ENCODE data around the gene ITGA4. TPM values are rescaled to one million over a fixed set of nuclear protein-coding genes. Genes with fewer than 3 reads are reported as not detected.

ITGA4 gene
- total and polyA plus RNA-seq, 9 of the 15 experiments (the other 6 are each of a cell fraction or from before 2014, with no cell fraction given) = 0.06 to 0.81 (median 0.27) TPM

- Histone ChIP-seq H3K9me3 (replicated peaks; ENCODE audit: control insufficient read depth, insufficient read depth, low read depth, low read length) (no peaks in the 10 kb centered on the region; the same call in 1 of the 2 replicates), H3K79me2 (ENCODE audit: control insufficient read depth, insufficient read depth, low read length) (no peaks in the 10 kb centered on the region), H3K9ac (ENCODE audit: insufficient read depth in 1 of 2, low read depth in 2 of 2, low read length in 2 of 2) (no peak overlapping the region), H4K20me1 (replicated peaks; ENCODE audit: control insufficient read depth, insufficient read depth, low read length) (no peaks in the 10 kb centered on the region), H3K4me3 (no peak overlapping the region), H3K4me1 (replicated peaks in 1 of 2; ENCODE audit: control insufficient read depth in 2 of 2, insufficient read depth in 2 of 2, low read length in 2 of 2) (no peaks in the 10 kb centered on the region), H2AFZ (ENCODE audit: low read depth, low read length) (no peak overlapping the region), H3K27me3 (ENCODE audit: control insufficient read depth in 2 of 2, insufficient read depth in 2 of 2, low read length in 2 of 2) (no peaks in the 10 kb centered on the region), H3K4me2 (ENCODE audit: insufficient read depth, low read length) (no peak overlapping the region), H3K36me3 (ENCODE audit: control insufficient read depth, insufficient read depth, low read length) (no peaks in the 10 kb centered on the region), H3K9me1 (ENCODE audit: control insufficient read depth, insufficient read depth, low read length) (no peaks in the 10 kb centered on the region), H3K27ac (ENCODE audit: extremely low read depth, low read depth, low read length) (no peak overlapping the region)
- no peak for DNase-seq (ENCODE audit: extremely low read depth in 1 of 4, low spot score in 3 of 4)
- ChIA-PET POLR2A (no interaction called here), CTCF (ENCODE audit: low intra/inter-chr PET ratio) (no interaction called here)
- intact Hi-C loops (cut with micrococcal nuclease) (no loop called here), in situ Hi-C loops (cut with MboI) (no loop called here)
- no TSS peak for BruUV-seq (replicated peaks)
- no peak for ATAC-seq
- 1% methylated on average over 4 of the region's 4 CpGs for WGBS (ENCODE audit: insufficient coverage, low coverage, missing lambda C conversion rate)
- no peak for FAIRE-seq
- no peak for TF ChIP-seq ZNF79 (CRISPR knock-in tag; IDR thresholded peaks at IDR 0.05; ENCODE audit: low read depth)
- TF ChIP-seq MGA (IDR thresholded peaks at IDR 0.05) = no peak
- no peak for TF ChIP-seq JUND (IDR thresholded peaks at IDR 0.05; ENCODE audit: borderline replicate concordance, low read depth, low read length)
- TF ChIP-seq JUND (tag; IDR thresholded peaks at IDR 0.05; ENCODE audit: borderline replicate concordance, low read depth, low read length) = no peak
- TF ChIP-seq HMG20A (CRISPR knock-in tag; conservative IDR thresholded peaks at IDR 0.05) = no peak
- no peak for TF ChIP-seq ZC3H11A (IDR thresholded peaks at IDR 0.05; ENCODE audit: low read depth, low read length)
- TF ChIP-seq DEAF1 (CRISPR knock-in tag; IDR thresholded peaks at IDR 0.05) = no peak
- TF ChIP-seq ZBED1 (IDR thresholded peaks at IDR 0.05) = no peak
- no peak for TF ChIP-seq ZNF133 (CRISPR knock-in tag; IDR thresholded peaks at IDR 0.05)
- no peak for TF ChIP-seq ZBTB12 (CRISPR knock-in tag; IDR thresholded peaks at IDR 0.05)
These were observed 83.2 kb downstream of the ITGA4 start for GRCh38 chr2:181540421-181540820.

Data from K562 (cell line).